Activated T-helper 1 cell treated with Interleukin-2 at 50 U/mL for 16 hours (primary cell): ENCODE results near the gene NEMF.
A peak's percentile ranks its signal among the peaks of the same experiment; 100 is the strongest.
"Not testable (repeated sequence)": the region's sequence is repeated elsewhere in the genome, so short reads cannot be mapped to it uniquely, and the experiment has no call there.

Experiments
- DNase-seq: peaks from one replicate; pipeline ENCODE4 v3.0.0-alpha.2; 2020; ENCODE audit warnings: low read depth

Gene NEMF, protein sequence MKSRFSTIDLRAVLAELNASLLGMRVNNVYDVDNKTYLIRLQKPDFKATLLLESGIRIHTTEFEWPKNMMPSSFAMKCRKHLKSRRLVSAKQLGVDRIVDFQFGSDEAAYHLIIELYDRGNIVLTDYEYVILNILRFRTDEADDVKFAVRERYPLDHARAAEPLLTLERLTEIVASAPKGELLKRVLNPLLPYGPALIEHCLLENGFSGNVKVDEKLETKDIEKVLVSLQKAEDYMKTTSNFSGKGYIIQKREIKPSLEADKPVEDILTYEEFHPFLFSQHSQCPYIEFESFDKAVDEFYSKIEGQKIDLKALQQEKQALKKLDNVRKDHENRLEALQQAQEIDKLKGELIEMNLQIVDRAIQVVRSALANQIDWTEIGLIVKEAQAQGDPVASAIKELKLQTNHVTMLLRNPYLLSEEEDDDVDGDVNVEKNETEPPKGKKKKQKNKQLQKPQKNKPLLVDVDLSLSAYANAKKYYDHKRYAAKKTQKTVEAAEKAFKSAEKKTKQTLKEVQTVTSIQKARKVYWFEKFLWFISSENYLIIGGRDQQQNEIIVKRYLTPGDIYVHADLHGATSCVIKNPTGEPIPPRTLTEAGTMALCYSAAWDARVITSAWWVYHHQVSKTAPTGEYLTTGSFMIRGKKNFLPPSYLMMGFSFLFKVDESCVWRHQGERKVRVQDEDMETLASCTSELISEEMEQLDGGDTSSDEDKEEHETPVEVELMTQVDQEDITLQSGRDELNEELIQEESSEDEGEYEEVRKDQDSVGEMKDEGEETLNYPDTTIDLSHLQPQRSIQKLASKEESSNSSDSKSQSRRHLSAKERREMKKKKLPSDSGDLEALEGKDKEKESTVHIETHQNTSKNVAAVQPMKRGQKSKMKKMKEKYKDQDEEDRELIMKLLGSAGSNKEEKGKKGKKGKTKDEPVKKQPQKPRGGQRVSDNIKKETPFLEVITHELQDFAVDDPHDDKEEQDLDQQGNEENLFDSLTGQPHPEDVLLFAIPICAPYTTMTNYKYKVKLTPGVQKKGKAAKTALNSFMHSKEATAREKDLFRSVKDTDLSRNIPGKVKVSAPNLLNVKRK

DNA sequence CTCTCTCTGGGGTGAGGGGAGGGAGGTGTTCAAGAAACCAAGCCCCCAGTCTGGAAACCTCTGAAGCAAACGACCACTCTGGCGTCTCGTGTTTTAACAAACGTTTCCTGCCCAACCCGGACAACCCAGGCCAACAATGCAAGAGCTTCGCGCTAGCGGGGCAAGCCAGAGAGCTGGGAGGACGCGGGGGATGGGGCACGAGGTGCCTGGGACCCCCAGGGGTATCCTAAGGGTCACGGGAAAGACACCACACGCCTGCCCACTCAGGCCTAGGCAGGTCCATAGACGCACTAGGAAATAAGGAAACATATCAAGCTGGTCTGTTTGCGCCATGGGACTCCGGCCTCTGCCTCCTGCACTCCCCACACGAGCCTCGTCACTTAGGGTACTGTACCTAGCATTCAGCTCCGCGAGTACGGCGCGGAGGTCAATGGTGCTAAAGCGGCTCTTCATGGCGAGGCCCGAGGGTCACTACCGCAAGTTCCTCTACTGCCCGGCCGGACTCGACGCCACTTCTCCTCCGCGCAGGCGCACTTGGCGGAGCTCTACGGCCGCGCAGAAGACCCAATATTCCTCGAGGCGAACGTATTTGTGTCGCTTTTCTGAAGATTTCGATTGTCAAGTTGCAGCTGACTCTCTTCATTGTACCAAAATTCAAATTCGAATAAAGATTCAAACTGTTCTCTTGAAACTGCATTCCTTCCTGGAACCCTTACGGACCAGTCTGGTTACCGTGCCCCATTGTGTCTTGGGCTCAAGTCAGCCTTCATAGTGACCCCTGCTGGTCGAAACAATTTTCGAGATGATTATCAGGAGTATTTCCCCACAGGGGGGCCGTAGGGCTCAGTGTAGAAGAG is at the start of gene NEMF:
TSS of gene NEMF (minus strand) at position 488 of the 857 bp plus-strand sequence. CDS start at position 453, 35 bp downstream.
- DNase-seq: peak; percentile 55

- no peak for DNase-seq
Measured at GRCh38 chr14:49900973-49901372, 48.4 kb upstream of the NEMF start.

- DNase-seq: no peak
Measured at GRCh38 chr14:49898485-49898884, 45.9 kb upstream of the NEMF start.

- DNase-seq: no peak
Measured at GRCh38 chr14:49897965-49898364, 45.4 kb upstream of the NEMF start.

DNA sequence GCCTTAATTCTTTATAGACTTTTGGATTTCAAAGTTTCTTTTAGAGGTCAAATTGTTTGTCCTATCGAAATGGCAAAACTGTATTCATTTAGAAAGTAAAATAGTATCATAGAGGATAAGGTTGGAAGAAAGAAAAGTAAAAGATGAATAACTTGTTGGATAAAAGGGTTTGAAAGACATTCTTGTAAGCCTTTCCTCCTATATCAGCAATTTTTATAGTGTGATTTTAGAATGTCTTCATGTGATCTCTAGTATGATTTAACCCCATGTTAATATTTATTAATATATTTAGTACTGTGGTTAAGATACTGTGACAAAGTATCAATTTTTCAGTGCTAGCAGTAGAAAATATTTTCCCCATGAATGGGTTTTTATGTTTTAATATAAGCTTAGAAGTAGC is 44.8 kb upstream of the NEMF start:
- no peak for DNase-seq

DNA sequence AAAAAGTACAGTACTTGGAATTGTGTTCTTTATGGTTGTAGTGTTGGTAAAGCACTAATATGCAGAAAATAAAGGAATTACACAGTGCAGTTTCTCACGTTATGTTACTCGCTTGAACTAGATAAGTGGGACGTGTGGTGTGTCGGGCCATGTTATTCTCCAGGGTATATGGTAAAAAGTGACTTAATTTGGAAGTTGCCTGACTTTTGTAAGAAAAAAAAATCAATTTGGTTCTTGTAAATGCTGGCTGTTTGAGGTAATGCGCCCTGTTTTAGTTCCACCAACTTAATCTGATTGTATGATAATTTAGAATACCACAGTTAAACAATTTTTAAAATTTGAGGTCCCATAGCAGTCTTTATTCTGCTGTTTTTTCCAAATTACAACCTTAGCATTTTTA is 44.4 kb upstream of the NEMF start:
- no peak for DNase-seq

GRCh38 chr14:49896272-49896671 is 43.7 kb upstream of the NEMF start:
- not testable (repeated sequence) for DNase-seq

- no peak for DNase-seq
Measured at GRCh38 chr14:49895480-49895879, 42.9 kb upstream of the NEMF start.

DNA sequence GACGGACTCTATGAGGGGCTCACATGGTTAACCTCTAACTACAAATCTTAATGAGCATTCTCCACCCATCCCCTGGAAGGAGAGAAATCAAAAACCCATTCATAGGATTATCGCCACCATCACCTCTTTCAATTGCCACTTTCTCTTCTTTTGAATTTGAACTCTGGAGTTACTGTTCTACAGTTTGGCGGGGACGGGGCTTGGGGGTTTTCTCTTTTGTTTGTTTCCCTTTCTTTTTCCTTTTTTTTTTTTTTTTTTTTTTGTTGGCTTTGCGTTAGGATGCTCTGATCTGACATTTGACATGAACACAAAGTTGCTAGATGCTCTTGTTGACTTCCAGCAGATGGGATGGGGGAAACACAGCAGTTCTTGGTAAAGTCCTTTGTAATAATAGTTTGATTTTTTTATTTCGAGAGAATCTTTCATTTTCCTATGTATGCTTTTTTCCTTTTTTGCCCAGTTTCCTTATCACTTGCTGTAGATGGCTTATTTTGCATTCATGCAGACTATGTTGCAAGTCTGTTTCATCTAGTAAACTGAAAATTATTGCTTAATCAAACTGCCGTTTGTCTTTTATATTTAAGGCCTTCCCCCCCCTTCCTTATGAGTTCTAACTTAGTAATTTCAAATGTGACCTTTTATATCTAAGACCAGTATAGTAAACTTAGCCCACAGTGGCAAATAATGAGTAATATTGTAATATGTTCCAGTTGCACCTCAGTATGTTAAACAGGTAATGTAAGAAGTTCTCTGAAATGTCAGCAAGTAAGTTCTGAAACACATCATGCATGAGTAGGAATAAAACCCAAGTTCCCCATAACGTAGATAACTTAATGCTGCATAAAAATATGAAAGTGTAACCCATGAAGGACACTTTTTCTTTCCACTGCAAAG is 41.9 kb upstream of the NEMF start:
- DNase-seq: not testable (repeated sequence)

GRCh38 chr14:49893309-49894213 is 41.0 kb upstream of the NEMF start:
- DNase-seq: peak; percentile 62

DNA sequence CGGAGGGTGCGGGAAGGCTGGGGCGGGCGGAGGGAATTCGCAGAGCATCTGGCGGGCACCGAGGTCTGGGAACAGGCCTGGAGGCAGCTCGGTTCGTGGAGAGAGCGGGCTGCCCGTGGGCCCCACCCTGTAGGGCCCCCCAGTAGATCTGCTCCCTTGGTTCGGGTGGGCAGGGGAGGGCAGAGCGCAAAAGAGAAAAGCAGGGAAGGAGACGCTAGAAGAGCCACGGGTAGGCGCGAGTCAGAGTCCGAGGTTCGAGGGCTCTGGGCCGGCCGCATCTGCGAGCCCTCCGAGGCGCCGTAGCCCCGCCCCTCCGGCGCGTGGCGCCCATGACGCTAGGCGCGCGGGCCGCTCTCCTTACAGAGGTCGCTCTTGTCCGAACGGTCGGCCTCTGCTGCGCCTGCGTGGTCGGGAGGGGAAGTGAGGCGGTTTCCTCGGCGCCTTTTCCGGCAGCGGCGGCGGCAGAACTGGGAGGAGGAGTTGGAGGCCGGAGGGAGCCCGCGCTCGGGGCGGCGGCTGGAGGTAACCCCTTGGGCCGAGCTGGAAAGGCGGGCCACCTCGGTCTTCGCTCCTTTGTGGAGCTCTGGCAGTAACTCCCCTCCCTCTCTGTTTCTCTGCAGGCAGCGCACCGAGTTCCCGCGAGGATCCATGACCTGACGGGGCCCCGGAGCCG is 40.2 kb upstream of the NEMF start, which contains the start of gene ARF6:
TSS of gene ARF6 (plus strand) at position 447 of the 673 bp plus-strand sequence. CDS start 655 bp downstream, outside the sequence.
- DNase-seq: peak; percentile 94

DNA sequence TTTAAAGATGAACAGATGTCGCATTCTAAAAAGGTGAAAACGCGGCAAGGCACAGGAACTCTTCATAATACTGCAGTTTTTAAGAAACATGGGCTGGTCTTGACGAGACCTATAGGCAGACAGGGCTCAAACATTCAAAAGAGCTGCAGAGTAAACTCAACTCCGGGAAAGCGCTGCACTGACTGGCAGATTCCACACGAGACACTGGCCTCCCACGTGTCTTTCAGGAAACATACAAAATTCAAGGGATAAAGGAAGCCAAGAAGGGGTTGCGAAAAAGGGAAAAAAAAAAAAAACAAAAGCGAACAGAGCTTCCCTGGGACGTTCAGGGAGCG is 39.7 kb upstream of the NEMF start:
- DNase-seq: no peak

DNA sequence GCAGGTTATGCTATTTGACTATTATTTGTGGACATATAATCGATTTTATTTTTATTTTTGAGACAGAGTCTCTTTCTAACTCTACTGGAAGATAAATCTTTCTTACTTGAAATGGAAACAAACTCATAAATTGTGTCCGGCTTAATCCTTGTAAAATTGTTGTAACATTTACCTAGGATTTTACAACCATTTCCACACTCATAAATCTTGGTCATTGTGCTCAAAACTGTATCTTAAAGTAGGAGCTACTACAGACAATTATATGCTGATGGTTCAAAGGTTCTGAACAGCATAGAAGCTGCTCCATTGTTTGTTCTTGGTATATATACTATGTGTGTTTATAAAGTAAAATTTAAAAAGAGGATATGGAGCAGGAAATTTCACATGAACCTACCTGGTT is 35.7 kb upstream of the NEMF start:
- DNase-seq: no peak

- no peak for DNase-seq
Measured at GRCh38 chr14:49886523-49886922, 33.9 kb upstream of the NEMF start.

DNA sequence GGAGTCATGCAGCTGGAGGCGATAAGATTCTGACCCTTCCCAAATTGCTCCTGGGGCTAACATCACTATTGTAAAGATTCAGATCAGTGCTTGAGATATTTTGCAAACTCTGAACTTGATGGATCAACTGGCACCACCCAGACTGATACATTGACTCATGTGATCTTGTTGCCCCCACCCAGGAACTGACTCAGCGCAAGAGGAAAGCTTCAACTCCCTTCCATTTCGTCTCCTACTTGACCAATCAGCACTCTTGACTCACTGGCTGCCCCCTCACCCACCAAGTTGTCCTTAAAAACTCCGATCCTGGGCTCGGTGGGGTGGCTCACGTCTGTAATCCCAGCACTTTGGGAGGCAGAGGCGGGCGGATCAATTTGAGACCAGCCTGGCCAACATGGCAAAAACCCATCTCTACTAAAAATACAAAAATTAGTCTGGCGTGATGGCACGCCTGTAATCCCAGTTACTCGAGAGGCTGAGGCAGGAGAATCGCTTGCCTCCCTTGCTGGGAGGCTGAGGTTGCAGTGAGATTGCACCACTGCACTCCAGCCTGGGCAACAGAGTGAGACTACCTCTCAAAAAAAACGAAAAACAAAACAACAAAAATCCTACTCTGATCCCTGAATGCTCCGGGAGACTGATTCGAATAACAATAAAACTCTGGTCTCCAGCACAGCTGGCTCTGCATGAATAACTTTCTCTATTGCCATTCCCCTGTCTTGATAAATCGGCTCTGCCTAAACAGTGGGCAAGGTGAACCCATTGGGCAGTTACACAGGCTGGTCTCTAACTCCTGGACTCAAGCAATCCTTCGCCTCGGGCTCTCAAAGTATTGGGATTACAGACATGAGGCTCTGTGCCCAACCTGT is 30.5 kb upstream of the NEMF start:
- DNase-seq: no peak

GRCh38 chr14:49881350-49882001 is 28.9 kb upstream of the NEMF start:
- DNase-seq: no peak

DNA sequence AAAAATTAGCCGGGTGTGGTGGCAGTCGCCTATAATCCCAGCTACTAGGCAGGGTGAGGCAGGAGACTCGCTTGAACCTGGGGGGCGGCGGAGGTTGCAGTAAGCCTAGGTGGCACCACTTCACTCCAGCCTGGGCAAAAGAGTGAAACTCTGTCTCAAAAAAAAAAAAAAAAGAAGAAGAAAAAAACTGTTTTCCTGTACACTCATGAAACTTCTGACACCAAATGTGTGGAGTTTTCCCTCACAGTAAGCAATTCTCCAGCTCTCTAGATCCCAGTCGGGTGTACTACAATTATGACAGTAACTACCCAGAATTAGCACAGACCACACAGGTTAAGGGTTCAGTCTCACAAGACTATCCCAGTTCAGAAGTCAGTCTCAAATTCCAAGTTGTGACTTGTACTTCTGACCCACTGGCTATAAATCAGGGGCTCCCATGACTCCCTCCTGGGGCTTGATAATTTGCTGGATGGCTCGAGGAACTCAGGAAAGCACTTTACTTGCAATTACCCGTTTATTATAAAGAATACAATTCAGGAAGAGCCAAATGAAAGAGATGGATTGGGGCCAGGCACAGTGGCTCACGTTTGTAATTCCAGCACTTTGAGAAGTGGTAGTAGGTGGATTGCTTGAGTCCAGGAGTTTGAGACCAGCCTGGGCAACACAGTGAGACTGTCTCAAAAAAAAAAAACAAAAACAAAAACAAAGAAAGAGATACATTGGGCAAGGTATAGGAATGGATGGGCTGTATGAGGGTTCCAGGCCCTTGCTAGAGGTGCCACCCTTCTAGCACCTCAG is 27.9 kb upstream of the NEMF start:
- DNase-seq: no peak
